Uterus (tissue), 4 donors: ENCODE results near the gene CMC1. TPM values are rescaled to one million over a fixed set of nuclear protein-coding genes. Genes with fewer than 3 reads are reported as not detected.
"Not testable (repeated sequence)": the region's sequence is repeated elsewhere in the genome, so short reads cannot be mapped to it uniquely, and the experiment has no call there.

Experiments used
- DNase-seq, 2 donors: peaks; one replicate each; pipeline ENCODE4 v3.0.0-alpha.2; 2019 to 2020
- H3K27ac ChIP-seq, 2 donors: fragments of 200-600 bp; sonication (generic); 1 replicate in 1 of 2; 2 replicates in 1 of 2; pipeline ENCODE4 v1.5.1; 2016 to 2018
- H3K27me3 ChIP-seq, 2 donors: fragments of 200-600 bp; sonication (generic); one replicate each; pipeline ENCODE4 v1.5.1; 2018 to 2019; ENCODE audit warnings: control low read depth in 1 of 2
- H3K36me3 ChIP-seq, 2 donors: fragments of 200-600 bp; sonication (generic); one replicate each; pipeline ENCODE4 v1.5.1; 2019; ENCODE audit warnings: control low read depth in 1 of 2
- H3K4me1 ChIP-seq, 2 donors: fragments of 200-600 bp; sonication (generic); one replicate each; pipeline ENCODE4 v1.5.1; 2018 to 2019; ENCODE audit warnings: control low read depth in 1 of 2
- H3K4me3 ChIP-seq, 2 donors: fragments of 200-600 bp; sonication (generic); 1 replicate in 1 of 2; 2 replicates in 1 of 2; pipeline ENCODE4 v1.5.1; 2018 to 2019; ENCODE audit warnings: mild to moderate bottlenecking in 1 of 2
- H3K9me3 ChIP-seq, 2 donors: fragments of 200-600 bp; sonication (generic); one replicate each; pipeline ENCODE4 v1.5.1; 2019; ENCODE audit warnings: control low read depth in 1 of 2
- POLR2A ChIP-seq, 2 donors: fragments of 450-650 bp; IDR thresholded peaks; one replicate each; pipeline ENCODE4 v1.6.1; 2016; ENCODE audit warnings: antibody characterized with exemption in 2 of 2, mild to moderate bottlenecking in 1 of 2, moderate library complexity in 1 of 2
- intact Hi-C: fragments of 100-400 bp; cut with DNase I; formaldehyde crosslinking; loops from one replicate; pipeline ENCODE4 v1.15.1; 2023; ENCODE audit warnings: low total_unique reads
- total RNA-seq, 4 donors: library from RNA; depleted of rRNA in 3 of 4; stranded (reverse); fragments of >200 nt in 3 of 4; gene quantifications; one replicate each; pipeline versions ENCODE4 v1.1.0 to v1.2.4, GENCODE V29; 2014 to 2023
- TF ChIP-seq, protein P1 (sequence below), 4 experiments: fragments of 200-600 bp in 2 of 4; fragments of 450-650 bp in 2 of 4; sonication (generic) in 2 of 4; IDR thresholded peaks; one replicate each; pipeline ENCODE4 v1.5.1; 2016 to 2019; ENCODE audit warnings: antibody characterized with exemption in 4 of 4, mild to moderate bottlenecking in 2 of 4, moderate library complexity in 1 of 4
- donor health status: DM: yes; HTN: yes; CAD: no.

The CMC1 gene
- total RNA-seq, 4 donors from 2014 or later, result 2.0 to 17.8 (median 3.9) TPM

DNA sequence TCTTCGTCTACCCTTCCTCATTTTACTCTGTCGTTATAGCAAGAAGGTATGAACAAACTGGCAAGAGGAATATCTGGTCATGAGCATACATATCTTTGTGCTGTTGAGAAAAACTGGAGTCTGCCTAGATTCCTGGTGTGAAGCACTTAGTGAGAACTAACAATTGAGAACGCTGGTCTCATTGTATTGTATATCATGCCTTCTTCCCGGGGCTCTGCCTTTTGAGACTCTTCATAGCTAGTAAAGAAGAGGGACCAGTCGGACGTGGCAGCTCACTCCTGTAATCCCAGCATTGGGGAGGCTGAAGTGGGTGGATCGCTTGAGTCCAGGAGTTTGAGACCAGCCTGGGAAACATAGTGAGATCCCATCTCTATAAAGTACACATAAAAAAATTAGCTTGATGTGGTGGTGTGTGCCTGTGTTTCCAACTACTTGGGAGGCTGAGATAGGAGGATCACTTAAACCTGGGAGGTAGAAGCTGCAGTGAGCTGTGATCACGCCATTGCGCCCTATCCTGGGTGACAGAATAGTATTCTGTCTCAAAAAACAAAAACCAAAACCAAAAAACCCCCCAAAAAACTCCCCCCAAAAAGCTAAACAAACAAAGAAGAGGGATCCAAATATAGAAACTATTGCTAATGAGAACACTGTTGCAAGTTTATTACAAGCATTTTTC, 11.8 kb downstream of the CMC1 start:
- intact Hi-C loops, result no loop called here
- H3K9me3 ChIP-seq, result no peaks in the 10 kb centered on the region
- H3K27ac ChIP-seq, result no peak overlapping the region
- H3K4me3 ChIP-seq, result no peak overlapping the region
- H3K4me1 ChIP-seq, result no peaks in the 10 kb centered on the region
- no peaks in the 10 kb centered on the region for H3K27me3 ChIP-seq
- TF ChIP-seq, protein P1, sequence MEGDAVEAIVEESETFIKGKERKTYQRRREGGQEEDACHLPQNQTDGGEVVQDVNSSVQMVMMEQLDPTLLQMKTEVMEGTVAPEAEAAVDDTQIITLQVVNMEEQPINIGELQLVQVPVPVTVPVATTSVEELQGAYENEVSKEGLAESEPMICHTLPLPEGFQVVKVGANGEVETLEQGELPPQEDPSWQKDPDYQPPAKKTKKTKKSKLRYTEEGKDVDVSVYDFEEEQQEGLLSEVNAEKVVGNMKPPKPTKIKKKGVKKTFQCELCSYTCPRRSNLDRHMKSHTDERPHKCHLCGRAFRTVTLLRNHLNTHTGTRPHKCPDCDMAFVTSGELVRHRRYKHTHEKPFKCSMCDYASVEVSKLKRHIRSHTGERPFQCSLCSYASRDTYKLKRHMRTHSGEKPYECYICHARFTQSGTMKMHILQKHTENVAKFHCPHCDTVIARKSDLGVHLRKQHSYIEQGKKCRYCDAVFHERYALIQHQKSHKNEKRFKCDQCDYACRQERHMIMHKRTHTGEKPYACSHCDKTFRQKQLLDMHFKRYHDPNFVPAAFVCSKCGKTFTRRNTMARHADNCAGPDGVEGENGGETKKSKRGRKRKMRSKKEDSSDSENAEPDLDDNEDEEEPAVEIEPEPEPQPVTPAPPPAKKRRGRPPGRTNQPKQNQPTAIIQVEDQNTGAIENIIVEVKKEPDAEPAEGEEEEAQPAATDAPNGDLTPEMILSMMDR (IDR thresholded peaks at IDR 0.05), result no peak
- TF ChIP-seq POLR2A (IDR thresholded peaks at IDR 0.05), result no peak
- H3K36me3 ChIP-seq, result no peaks in the 10 kb centered on the region
- DNase-seq, result no peak

DNA sequence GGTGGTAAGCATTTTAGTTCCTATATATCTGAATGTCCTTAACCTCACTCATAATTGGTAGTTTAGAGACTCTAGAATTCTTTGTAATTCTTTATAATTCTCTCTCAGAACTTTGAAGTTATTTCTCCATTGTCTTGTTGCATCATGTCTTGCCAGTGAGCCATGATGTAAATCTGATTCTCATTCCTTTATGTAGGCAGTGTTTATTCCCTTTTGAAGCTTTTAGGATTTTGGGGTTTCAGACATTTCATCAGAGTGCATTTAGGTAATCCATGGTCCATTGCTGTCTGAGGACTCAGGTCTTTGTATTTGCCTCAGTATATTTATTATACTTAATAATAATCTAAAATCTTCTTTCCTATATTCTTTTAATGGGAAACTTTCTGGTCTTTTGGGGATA, 20.6 kb downstream of the CMC1 start:
- Histone ChIP-seq H3K27ac (no peak overlapping the region), H3K36me3 (no peaks in the 10 kb centered on the region), H3K27me3 (no peaks in the 10 kb centered on the region), H3K4me3 (no peak overlapping the region), H3K9me3 (no peaks in the 10 kb centered on the region), H3K4me1 (no peaks in the 10 kb centered on the region)
- intact Hi-C loops, result no loop called here
- TF ChIP-seq POLR2A (IDR thresholded peaks at IDR 0.05), result no peak
- TF ChIP-seq, protein P1 (IDR thresholded peaks at IDR 0.05), result no peak
- DNase-seq, result no peak

GRCh38 chr3:28265641-28266040, 24.2 kb downstream of the CMC1 start:
- H3K4me1 ChIP-seq, result no peaks in the 10 kb centered on the region
- H3K4me3 ChIP-seq, result no peak overlapping the region
- intact Hi-C loops, result no loop called here
- no peak for DNase-seq
- TF ChIP-seq, protein P1 (IDR thresholded peaks at IDR 0.05), result no peak
- TF ChIP-seq POLR2A (IDR thresholded peaks at IDR 0.05), result no peak
- no peak overlapping the region for H3K27ac ChIP-seq
- no peaks in the 10 kb centered on the region for H3K9me3 ChIP-seq
- H3K27me3 ChIP-seq, result no peaks in the 10 kb centered on the region
- H3K36me3 ChIP-seq, result no peaks in the 10 kb centered on the region

GRCh38 chr3:28267984-28268849, 26.8 kb downstream of the CMC1 start:
- TF ChIP-seq, protein P1 (IDR thresholded peaks at IDR 0.05), result no peak
- TF ChIP-seq POLR2A (IDR thresholded peaks at IDR 0.05), result no peak
- no peaks in the 10 kb centered on the region for H3K36me3 ChIP-seq
- H3K27ac ChIP-seq, result no peak overlapping the region
- DNase-seq, result no peak
- H3K9me3 ChIP-seq, result no peaks in the 10 kb centered on the region
- no peaks in the 10 kb centered on the region for H3K27me3 ChIP-seq
- no peak overlapping the region for H3K4me3 ChIP-seq
- no peaks in the 10 kb centered on the region for H3K4me1 ChIP-seq
- intact Hi-C loops, result no loop called here

DNA sequence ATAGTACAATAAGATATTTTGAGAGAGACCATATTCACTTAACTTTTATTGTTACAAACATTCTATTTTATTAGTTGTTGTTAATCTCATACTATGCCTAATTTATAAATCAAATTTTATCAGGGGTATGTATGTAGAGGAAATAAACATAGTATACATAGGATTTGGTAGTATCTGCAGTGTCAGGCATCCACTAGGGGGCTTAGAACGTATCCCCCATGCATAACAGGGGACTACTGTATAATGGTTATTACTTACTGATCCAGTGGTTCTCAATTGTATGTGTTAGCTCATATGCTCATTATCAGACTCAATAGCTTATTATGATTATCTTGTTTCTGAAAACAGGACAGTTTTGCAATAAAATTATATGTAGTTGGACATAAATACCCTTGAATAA, 27.6 kb downstream of the CMC1 start:
- H3K36me3 ChIP-seq, result no peaks in the 10 kb centered on the region
- intact Hi-C loops, result no loop called here
- peaks cover 0 to 6% of the 10 kb centered on the region in 2 donors for H3K9me3 ChIP-seq
- no peak overlapping the region for H3K27ac ChIP-seq
- H3K4me3 ChIP-seq, result no peak overlapping the region
- TF ChIP-seq, protein P1 (IDR thresholded peaks at IDR 0.05), result no peak
- no peak for TF ChIP-seq POLR2A (IDR thresholded peaks at IDR 0.05)
- no peaks in the 10 kb centered on the region for H3K4me1 ChIP-seq
- no peak for DNase-seq
- no peaks in the 10 kb centered on the region for H3K27me3 ChIP-seq

- H3K4me3 ChIP-seq, H3K27ac ChIP-seq, DNase-seq, H3K4me1 ChIP-seq, H3K36me3 ChIP-seq, H3K27me3 ChIP-seq, intact Hi-C loops: not testable (repeated sequence)
- peaks cover 0 to 12% of the 10 kb centered on the region in 2 donors for H3K9me3 ChIP-seq
These were observed 28.5 kb downstream of the CMC1 start for GRCh38 chr3:28269884-28270283.
